PFSK-1 (cell line): Measurements from ENCODE around the gene RALA.

Experiments used
- FOXP2 ChIP-seq: optimal IDR thresholded peaks from 2 replicates; pipeline ENCODE3; 2011; ENCODE audit warnings: borderline replicate concordance, control low read depth, inconsistent platforms; ENCODE audit not compliant: insufficient read depth; ENCODE audit errors: extremely low read length, extremely low read depth
- POLR2AphosphoS5 ChIP-seq: IDR thresholded peaks from 2 replicates; pipeline ENCODE4 v1.6.1; 2012; ENCODE audit warnings: low read depth, mild to moderate bottlenecking, control low read depth, low read length, moderate library complexity
- REST ChIP-seq, 2 experiments: IDR thresholded peaks; 2 replicates each; pipeline versions ENCODE4 v1.6.1 to v1.8.0; 2011 to 2012; ENCODE audit warnings: low read depth in 2 of 2, low read length in 2 of 2, control low read depth in 1 of 2, inconsistent platforms in 1 of 2, mild to moderate bottlenecking in 1 of 2, moderate library complexity in 1 of 2; ENCODE audit not compliant: insufficient read depth in 1 of 2
- SIN3A ChIP-seq: IDR thresholded peaks from 2 replicates; pipeline ENCODE4 v1.6.1; 2012; ENCODE audit warnings: mild to moderate bottlenecking, low read length, moderate library complexity, borderline replicate concordance; ENCODE audit not compliant: insufficient read depth
- TAF1 ChIP-seq: IDR thresholded peaks from 2 replicates; pipeline ENCODE4 v1.6.1; 2012; ENCODE audit warnings: low read length, control low read depth, borderline replicate concordance; ENCODE audit not compliant: insufficient read depth

Gene RALA

GRCh38 chr7:39678930-39679709 is 55.7 kb downstream of the RALA start:
- TF ChIP-seq TAF1 (no peak), REST (IDR thresholded peaks at IDR 0.05; ENCODE audit: insufficient read depth in 1 of 2, low read depth in 2 of 2, low read length in 2 of 2) (no peak), POLR2AphosphoS5 (no peak), FOXP2 (no peak), SIN3A (no peak)

GRCh38 chr7:39681887-39682441 is 58.6 kb downstream of the RALA start:
- TF ChIP-seq SIN3A (no peak), REST (IDR thresholded peaks at IDR 0.05; ENCODE audit: insufficient read depth in 1 of 2, low read depth in 2 of 2, low read length in 2 of 2) (no peak), POLR2AphosphoS5 (no peak), FOXP2 (no peak), TAF1 (no peak)

- TF ChIP-seq FOXP2, result no peak
- TF ChIP-seq POLR2AphosphoS5, result no peak
- no peak for TF ChIP-seq TAF1
- TF ChIP-seq REST (IDR thresholded peaks at IDR 0.05; ENCODE audit: insufficient read depth in 1 of 2, low read depth in 2 of 2, low read length in 2 of 2), result no peak
- TF ChIP-seq SIN3A, result no peak
These were observed 60.0 kb downstream of the RALA start for GRCh38 chr7:39683216-39683845.

DNA sequence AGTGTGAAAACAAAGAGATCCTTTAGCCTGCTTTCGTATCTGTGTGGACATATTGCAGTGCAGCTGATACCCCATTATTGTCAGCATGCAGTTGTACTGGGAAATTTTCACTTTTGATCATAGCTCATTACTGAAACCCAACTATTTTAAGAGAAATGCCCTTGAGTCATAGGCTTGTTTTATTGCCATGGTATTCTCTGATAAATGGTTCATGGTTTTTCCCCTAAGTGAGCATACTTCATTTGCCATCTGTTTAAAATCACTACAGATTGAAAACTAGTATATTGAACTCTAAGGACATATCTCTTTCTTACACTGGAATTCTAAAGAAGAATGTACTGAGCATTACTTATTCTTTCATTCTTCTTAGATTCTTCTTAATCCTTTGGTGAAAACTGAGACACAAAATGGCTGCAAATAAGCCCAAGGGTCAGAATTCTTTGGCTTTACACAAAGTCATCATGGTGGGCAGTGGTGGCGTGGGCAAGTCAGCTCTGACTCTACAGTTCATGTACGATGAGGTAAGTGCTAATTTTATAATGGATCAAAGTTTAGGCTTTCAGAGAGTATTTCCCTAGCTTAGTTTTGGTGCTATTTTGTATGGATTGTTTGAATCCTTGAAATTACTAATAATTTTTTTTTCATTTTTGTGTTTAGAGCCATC is 63.0 kb downstream of the RALA start:
- TF ChIP-seq REST (IDR thresholded peaks at IDR 0.05; ENCODE audit: insufficient read depth in 1 of 2, low read depth in 2 of 2, low read length in 2 of 2), result no peak
- TF ChIP-seq FOXP2, result no peak
- no peak for TF ChIP-seq SIN3A
- no peak for TF ChIP-seq POLR2AphosphoS5
